NCI-H146 (cell line): ENCODE measurements around the gene PSMD12.
"Not testable (repeated sequence)": the region's sequence is repeated elsewhere in the genome, so short reads cannot be mapped to it uniquely, and the experiment has no call there.

Experiments used
- DNase-seq: peaks from one replicate; lab custom pipeline; 2025; lab: John Stamatoyannopoulos, UW

PSMD12 gene

DNA sequence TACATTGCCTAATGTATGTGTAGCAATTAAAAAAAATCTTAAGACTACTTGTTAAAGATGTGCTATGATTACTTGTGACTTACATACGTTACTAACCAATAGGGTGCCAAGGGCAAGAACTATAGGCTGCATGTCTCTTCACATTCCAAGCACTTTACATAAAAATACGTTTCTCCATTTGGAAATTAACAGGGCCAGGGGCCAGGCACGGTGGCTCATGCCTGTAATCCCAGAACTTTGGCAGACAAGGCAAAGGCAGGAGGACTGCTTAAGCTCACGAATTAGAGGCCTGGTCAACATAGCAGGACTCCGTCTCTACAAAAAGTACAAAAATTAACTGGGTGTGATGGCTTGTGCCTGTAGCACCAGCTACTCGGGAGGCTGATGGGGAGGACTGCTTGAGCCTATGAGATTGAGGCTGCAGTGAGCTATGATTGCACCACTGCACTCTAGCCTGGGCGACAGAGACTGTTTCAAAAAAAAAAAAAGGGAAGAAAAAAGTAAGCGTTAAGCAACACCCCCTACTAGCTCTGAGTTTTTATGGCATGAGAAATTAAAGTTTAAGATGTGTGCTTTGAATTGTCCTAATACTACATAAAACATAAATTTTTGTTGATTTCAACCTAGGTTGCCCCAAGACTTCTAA, 12.3 kb downstream of the PSMD12 start:
- DNase-seq: no peak

DNA sequence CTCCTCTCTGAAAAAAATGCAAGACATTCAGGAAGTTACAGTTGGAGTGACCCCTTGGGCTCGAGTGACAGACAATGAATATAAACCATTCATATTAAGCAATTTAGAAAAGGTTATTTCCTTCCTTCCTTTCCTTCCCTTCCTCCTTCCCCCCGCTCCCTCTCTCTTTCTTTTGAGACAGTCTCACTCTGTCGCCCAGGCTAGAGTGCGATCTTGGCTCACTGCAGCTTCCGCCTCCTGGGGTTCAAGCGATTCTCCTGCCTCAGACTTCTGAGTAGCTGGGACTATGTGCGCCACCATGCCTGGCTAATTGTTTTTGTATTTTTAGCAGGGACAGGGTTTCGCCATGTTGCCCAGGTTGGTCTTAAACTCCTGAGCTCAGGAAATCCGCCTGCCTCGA, 13.2 kb downstream of the PSMD12 start:
- DNase-seq: no peak

DNA sequence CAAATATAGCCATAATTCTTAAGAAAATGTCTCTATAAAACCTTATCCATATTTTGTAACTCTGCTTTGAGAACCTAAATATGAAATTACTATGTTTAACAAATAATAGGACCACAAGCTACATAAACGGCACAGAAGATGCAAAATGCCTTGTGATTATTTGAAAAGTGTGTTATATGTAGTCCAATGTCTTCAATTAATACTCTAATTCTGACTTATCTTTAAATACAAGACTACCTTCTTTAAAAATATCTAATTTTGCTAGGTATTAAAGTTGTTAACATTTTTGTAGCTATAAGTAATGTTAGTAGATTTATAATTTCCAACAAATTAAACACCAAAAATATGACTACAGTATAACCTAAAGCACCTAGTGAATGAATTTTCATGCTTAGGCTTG, 17.0 kb downstream of the PSMD12 start:
- DNase-seq: no peak

DNA sequence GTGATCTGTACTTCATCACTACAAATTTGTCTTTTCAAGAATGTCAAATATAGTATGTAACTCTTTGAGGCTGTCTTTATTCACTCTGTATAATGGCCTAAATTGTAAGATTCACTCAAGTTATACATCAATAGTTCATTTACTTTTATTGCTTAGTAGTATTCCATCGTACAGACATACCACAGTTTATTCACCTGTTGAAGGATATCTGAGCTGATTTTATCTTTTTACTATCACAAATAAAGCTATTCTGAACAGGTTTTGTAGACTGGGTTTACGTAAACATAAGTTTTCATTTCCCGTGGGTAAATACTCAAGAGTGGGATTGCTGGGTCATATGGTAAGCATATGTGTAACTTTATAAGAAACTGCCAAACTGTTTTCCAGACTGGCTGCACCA, 18.6 kb downstream of the PSMD12 start:
- no peak for DNase-seq

DNA sequence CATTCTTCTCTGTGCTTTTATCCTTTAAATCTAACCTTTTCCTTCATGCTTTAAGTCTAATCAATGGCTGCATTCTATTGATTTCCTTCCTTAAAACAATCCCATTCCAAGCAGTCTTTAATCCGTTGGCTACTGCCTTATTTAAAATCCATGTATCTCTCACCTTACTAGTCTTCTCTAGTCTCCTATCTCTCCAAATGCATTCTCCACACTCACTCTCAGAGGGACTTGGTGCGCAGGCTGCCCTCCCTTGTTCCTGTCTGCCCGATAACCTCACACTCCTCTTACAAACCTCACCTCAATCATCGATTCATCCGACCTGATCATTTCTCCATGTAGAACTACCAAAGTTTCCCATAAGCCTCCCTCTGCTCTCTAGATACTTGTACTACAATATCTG, 23.1 kb downstream of the PSMD12 start:
- no peak for DNase-seq

DNA sequence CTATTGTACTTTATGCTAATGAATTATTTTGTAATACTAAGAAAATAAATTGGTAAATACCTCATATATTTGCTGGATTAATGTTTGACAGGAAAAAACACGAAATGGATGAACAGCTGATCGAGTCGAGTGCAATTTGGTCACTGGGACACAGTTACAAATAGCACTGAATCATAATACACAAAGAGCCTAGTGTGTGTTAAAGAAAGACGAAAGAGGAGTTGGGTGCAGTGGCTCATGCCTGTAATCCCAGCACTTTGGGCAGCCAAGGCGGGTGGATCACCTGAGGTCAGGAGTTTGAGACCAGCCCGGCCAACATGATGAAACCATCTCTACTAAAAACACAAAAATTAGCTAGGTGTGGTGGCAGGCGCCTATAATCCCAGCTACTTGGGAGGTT, 28.0 kb downstream of the PSMD12 start:
- not testable (repeated sequence) for DNase-seq

DNA sequence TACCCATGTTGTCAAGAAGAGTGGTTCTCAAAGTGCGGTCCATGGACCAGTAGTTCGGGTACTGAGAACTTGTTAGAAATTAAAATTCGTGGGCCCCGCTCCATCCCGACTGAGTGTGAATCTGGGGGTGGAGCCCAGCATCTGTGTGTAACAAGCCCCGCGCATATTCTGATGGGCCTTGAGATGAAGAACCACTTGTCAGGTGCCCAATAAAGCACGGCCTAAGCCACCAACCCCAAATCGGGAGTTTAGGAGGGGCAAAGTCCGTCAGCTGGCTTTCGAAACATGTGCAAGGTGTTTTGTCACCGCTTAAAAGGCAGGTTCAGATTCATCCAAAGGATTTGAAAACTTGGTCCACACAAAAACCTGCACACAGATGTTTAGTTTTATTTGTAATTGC, 29.5 kb downstream of the PSMD12 start:
- DNase-seq: no peak

DNA sequence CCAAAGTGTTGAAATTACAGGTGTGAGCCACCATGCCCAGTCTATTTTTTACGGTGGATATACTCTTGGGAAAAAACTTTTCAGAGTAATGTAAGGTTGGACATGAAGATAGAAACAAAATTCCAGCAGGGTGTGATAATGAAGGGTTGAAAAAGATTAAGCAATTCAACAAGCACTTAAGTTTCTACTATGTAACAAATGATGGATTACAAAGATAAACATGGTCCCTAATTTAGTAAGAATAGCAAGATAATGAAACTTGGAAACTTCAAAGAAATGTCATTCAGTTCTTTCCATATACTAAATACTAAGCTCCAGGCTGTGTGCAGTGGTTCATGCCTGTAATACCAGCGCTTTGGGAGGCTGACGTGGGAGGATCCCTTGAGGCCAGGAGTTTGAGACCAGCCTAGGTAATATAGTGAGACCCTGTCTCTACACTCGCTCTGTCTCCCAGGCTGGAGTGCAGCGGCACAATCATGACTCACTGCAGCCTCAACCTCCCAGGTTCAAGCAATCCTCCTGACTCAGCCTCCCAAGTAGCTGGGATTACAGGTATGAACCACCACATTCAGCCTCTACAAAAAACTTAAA, 31.0 kb downstream of the PSMD12 start:
- DNase-seq: no peak

DNA sequence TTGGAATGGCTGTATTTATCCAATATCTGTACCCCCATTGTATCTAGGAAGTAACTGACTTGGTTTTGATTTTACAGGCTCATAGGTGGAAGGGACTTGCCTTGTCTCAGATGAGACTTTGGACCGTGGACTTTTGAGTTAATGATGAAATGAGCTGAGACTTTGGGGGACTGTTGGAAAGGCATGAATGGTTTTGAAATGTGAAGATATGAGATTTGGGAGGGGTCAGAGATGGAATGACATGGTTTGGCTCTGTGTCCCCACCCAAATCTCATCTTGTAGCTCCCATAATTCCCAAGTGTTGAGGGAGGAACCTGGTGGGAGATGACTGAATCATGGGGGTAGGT, 34.2 kb downstream of the PSMD12 start:
- not testable (repeated sequence) for DNase-seq

DNA sequence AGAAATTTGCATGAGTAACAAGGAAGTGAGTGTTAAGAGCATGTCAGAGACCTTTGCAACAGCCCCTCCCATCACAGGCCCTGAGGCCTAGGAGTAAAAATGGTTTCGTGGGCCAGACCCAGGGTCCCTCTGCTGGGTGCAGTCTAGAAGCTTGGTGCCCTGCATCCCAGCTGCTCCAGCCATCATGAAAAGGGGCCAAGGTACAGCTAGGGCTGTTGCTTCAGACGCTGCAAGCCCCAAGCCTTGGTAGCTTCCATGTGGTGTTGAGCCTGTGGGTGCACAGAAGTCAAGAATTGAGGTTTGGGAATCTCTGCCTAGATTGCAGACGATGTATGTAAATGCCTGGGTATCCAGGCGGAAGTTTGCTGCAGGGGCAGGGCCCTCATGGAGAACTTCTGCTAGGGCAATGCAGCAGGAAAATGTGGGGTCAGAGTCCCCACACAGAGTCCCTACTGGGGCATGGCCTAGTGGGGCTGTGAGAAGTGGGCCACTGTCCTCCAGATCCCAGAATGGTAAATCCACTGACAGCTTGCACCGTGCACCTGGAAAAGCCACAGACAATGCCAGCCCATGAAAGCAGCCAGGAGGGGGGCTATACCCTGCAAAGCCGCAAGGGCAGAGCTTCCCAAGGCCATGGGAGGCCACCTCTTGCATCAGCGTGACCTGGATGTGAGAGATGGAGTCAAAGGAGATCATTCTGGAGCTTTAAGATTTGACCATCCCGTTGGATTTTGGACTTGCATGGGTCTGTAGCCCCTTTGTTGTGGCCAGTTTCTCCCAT, 34.8 kb downstream of the PSMD12 start:
- not testable (repeated sequence) for DNase-seq

DNA sequence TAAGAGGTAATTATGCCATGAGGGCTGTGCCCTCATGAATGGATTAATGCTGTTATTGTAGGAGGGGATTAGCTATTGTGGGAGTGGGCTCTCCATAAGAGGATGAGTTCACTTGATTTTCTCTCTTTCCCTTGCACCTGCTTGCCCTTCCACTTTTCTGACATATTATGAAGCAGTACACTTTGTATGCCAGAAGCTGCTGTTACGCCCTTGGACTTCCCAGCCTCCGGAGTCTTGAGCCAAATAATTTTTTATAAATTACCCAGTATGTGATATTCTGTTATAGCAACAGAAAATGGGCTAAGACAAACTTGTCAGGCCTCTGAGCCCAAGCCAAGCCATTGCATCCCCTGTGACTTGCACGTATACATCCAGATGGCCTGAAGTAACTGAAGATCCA, 38.4 kb downstream of the PSMD12 start:
- DNase-seq: no peak

DNA sequence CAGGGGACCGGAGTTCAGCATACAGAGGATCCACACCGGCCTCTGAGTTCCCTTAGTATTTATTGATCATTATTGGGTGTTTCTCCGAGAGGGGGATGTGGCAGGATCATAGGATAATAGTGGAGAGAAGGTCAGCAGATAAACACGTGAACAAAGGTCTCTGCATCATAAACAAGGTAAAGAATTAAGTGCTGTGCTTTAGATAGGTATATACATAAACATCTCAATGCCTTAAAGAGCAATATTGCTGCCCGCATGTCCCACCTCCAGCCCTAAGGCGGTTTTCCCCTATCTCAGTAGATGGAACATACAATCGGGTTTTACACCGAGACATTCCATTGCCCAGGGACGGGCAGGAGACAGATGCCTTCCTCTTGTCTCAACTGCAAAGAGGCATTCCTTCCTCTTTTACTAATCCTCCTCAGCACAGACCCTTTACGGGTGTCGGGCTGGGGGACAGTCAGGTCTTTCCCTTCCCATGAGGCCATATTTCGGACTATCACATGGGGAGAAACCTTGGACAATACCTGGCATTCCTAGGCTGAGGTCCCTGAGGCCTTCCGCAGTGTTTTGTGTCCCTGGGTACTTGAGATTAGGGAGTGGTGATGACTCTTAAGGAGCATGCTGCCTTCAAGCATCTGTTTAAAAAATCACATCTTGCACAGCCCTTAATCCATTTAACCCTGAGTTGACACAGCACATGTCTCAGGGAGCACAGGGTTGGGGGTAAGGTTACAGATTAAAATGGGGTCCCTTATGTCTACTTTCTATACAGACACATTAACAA, 39.2 kb downstream of the PSMD12 start:
- DNase-seq: not testable (repeated sequence)

DNA sequence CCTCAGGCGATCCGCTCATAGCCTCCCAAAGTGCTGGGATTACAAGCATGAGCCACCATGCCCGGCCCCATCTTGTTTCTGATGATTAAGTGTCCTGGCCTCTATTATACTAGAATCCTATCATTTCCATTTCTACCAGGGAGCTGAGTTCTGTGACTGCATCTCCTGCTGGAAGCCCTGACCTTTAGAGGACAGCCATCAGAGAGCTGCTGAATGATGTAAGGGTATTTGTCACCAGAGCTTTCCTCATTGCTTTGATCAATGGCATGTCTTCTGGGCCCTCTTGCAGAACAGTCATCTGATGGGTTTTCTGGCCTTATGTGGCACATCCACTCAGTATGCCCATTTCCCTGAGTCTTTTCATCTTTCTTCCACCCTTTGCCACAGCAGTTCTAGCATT, 39.9 kb downstream of the PSMD12 start:
- no peak for DNase-seq

DNA sequence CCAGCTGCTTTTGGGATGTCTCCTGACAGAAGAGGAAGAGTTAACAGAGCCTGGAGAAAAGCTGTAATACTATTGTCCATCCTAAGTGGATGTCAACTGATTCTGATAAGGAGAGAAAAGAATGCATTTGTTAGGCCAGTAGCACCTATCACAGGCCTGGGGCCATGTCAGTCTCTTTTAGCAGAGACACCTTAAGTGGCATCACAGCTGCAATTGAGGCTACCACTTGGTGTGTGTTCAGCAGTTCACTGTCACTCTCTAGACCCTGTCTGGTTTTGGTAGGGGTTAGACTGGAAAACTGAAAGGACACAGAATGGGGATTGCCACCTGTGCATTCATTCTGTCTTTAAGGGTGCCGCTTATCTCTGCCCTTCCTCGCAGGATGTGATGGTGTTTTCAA, 42.0 kb downstream of the PSMD12 start:
- DNase-seq: no peak

DNA sequence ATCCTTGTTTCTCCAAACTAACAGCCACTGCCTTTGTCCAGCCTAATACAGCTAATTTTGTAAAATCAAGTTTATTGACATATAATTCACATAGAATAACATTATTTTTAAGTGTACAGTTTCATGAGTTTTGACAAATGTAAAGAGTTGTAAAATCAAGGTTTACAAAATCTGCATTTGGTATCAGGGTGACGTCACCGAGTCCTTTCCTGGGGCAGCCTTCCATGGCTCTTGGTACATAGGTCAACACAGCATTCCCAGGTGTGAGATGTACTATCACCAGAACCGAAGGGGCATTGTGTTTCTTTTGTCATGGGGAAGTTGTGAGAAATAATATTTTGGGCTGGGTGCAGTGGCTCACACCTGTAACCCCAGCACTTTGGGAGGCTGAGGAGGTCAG, 42.9 kb downstream of the PSMD12 start:
- no peak for DNase-seq

DNA sequence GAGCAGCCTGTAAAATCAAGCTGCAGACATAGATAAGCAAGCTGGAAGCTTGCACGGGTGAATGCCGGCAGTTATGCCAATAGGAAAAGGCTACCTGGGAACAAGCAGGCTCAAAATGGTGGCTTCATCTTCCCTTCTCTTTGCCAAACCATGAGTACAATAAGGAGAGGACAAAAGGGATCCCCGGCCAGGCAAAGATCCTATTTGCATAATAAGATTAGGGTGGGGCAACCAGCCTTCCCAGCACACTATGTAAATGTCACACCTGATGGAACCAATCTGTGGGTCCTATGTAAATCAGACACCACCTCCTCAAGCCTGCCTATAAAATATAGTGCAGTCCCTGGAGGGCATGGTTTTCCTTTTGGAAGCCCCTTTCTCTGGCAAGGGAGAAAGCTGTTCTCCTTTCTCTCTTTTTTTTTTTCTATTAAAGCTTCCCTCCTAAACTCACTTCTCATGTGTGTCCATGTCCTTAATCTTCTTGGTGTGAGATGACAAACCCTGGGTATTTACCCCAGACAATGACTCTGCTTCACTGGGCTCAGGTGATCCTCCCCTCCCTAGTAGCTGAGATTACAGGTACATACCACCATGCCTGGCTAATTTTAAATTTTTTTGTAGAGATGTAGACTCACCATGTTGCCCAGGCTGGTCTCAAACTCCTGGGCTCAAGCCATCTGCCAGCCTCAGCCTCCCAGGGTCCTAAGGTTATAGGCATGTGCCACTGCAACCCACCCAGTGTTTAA, 44.2 kb downstream of the PSMD12 start:
- DNase-seq: peak; percentile 93

DNA sequence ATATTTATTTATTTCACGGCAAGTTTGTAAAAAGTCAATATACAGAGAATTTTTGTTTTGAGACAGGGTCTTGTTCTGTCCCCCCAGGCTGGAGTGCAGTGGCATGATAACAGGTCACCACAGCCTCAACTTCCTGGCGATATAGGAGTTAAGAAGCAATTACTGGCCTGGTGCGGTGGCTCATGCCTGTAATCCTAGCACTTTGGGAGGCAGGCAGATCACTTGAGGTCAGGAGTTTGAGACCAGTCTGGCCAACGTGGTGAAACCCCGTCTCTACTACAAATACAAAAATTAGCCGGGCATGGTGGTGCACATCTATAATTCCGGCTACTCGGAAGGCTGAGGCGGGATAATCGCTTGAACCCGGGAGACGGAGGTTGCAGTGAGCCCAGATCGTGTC, 44.9 kb downstream of the PSMD12 start:
- not testable (repeated sequence) for DNase-seq

DNA sequence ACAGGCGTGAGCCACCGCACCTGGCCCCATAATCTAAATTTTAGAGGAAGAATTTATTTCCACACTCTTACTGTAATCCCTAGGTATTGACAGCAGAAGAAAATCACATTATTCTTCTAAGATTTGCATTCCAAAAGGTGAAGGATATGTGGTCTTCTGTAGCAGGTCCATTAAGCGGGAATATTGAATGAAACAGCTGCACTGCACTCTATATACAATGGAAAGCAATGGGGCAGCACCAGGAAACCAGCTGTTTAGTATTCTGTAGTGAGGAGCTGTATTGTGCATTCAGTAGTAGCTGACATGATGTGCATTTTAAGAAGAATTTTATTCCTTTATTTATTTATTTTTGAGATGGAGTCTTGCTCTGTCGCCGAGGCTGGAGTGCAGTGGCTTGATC, 49.6 kb downstream of the PSMD12 start:
- no peak for DNase-seq

DNA sequence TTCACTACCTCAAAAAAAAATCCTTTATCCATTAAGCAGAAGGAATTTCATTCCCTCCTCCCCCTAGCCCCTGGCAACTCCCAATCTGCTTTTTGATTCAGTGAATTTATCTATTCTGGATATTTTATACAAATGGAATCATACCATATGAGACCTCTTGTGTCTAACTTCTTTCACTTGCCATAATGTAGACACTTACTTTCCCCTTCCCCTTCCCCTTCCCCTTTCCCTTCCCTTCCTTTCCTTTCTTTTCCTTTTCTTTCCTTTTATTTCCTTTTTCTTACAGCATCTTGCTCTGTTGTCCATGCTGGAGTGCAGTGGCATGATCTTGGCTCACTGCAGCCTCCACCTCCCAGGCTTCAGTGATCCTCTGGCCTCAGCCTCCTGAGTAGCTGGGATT, 50.5 kb downstream of the PSMD12 start:
- no peak for DNase-seq

DNA sequence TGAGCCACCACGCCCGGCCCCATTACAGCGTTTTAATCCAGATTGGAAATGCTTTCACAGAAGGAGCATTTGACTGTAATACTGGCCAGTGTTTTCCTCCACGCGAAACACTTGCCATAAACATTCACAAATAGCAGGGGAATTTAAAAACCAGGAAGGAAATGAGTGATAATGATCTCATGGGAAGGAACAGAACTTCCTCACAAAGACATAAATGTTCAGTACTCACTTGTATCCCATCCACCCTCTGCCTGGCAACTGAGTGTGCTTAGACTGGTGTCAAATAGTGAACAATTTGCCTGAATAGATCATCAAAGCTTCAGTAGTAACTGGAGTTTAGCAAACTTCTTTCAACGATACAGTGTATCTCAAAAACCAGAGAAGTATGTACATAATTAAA, 54.1 kb downstream of the PSMD12 start:
- no peak for DNase-seq

DNA sequence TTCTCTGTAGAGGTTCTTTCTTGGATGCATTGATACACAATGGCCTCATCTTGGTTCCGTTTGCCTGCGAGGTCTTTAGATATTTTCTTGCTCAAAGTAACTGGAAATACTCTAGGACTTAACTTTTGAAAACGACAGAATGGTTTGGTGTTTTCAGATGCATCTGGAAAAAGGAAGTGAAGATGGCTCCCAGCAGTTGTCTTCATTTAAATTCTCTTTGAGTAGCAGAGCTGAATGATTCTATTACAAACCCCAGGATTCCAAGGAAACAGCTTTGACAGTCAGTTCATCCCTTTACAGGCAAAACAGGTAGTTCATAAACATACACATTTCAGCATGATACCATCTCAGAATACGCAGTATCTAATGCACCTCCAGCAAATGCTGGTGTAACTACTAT, 54.8 kb downstream of the PSMD12 start:
- DNase-seq: no peak

DNA sequence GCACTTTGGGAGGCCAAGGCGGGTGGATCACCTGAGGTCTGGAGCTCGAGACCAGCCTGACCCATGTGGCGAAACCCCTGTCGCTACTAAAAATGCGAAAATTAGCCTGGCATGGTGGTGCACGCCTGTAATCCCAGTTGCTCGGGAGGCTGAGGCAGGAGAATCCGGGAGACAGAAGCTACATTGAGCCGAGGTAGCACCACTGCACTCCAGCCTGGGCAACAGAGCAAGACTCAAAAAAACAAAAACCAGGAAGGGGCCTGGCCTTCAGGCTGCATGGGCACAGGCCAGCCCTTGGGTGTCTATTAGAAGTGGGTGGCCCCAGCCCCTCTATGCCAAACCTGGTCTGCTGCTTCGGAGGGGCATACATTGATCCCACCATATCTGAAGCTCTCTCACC, 56.0 kb downstream of the PSMD12 start:
- DNase-seq: no peak
